Spleen (tissue), 11 donors: ENCODE measurements around the gene GPC4. TPM values are rescaled to one million over a fixed set of nuclear protein-coding genes. Genes with fewer than 3 reads are reported as not detected.

Source experiments
- DNase-seq: peaks from one replicate; pipeline ENCODE4 v3.0.0-alpha.2; 2020
- H3K27ac ChIP-seq, 8 donors: fragments of 200-600 bp; sonication (generic) in 7 of 8; 1 replicate in 4 of 8; 2 replicates in 4 of 8; pipeline versions ENCODE4 v1.5.0 to v1.8.0; 2016 to 2021; ENCODE audit warnings: inconsistent platforms in 4 of 8, mild to moderate bottlenecking in 4 of 8, moderate library complexity in 1 of 8
- H3K27me3 ChIP-seq, 7 donors: fragments of 200-600 bp; sonication (generic) in 6 of 7; replicated peaks in 1 of 7; 1 replicate in 4 of 7; 2 replicates in 3 of 7; pipeline versions ENCODE4 v1.5.0 to v1.8.0; 2016 to 2021; ENCODE audit warnings: inconsistent platforms in 3 of 7, mild to moderate bottlenecking in 1 of 7
- H3K36me3 ChIP-seq, 6 donors: fragments of 200-600 bp; sonication (generic) in 5 of 6; 1 replicate in 4 of 6; 2 replicates in 2 of 6; pipeline versions ENCODE4 v1.5.0 to v1.8.0; 2016 to 2021; ENCODE audit warnings: inconsistent platforms in 2 of 6
- H3K4me1 ChIP-seq, 6 donors: fragments of 200-600 bp; sonication (generic) in 5 of 6; 1 replicate in 3 of 6; 2 replicates in 3 of 6; pipeline versions ENCODE4 v1.5.0 to v1.8.0; 2016 to 2021; ENCODE audit warnings: inconsistent platforms in 3 of 6
- H3K4me3 ChIP-seq, 8 donors: fragments of 200-600 bp; sonication (generic) in 7 of 8; 1 replicate in 4 of 8; 2 replicates in 4 of 8; pipeline versions ENCODE4 v1.5.0 to v1.8.0; 2016 to 2021; ENCODE audit warnings: inconsistent platforms in 4 of 8, mild to moderate bottlenecking in 4 of 8, moderate library complexity in 2 of 8
- H3K9me3 ChIP-seq, 8 donors: fragments of 200-600 bp; sonication (generic) in 7 of 8; 1 replicate in 4 of 8; 2 replicates in 4 of 8; pipeline versions ENCODE4 v1.5.0 to v1.8.0; 2016 to 2021; ENCODE audit warnings: inconsistent platforms in 4 of 8
- CTCF ChIP-seq, 11 experiments: fragments of 200-600 bp in 7 of 11; fragments of 450-650 bp in 4 of 11; sonication (generic) in 4 of 11; IDR thresholded peaks in 8 of 11; conservative IDR thresholded peaks in 3 of 11; 1 replicate in 7 of 11; 2 replicates in 4 of 11; pipeline versions ENCODE4 v1.4.0 to v1.8.0; 2016 to 2021; ENCODE audit warnings: antibody characterized with exemption in 11 of 11, inconsistent platforms in 4 of 11, mild to moderate bottlenecking in 1 of 11
- POLR2A ChIP-seq, 3 donors: fragments of 450-650 bp; IDR thresholded peaks; one replicate each; pipeline ENCODE4 v1.5.1; 2017; ENCODE audit warnings: antibody characterized with exemption in 3 of 3, mild to moderate bottlenecking in 1 of 3
- POLR2AphosphoS5 ChIP-seq, 3 donors: sonication (generic); formaldehyde crosslinking; IDR thresholded peaks; one replicate each; pipeline ENCODE4 v1.5.1; 2017; ENCODE audit warnings: antibody characterized with exemption in 3 of 3
- WGBS, 5 donors: extraction: QIAGEN DNeasy Blood & Tissue Kit in 3 of 5; methylation state at CpG; one replicate each; pipeline versions ENCODE4 v1.1.5 to v1.1.7; 2013 to 2018; 5-methylcytosine and 5-hydroxymethylcytosine counted together
- intact Hi-C: fragments of 100-400 bp; cut with DNase I; formaldehyde crosslinking; loops from one replicate; pipeline ENCODE4 v1.15.0; 2023; ENCODE audit warnings: low total_unique reads
- polyA plus RNA-seq, 3 donors: library from polyadenylated mRNA; stranded (reverse); fragments of 200-250 nt; gene quantifications; one replicate each; pipeline ENCODE4 v1.2.1, GENCODE V29; 2013
- total RNA-seq, 7 donors: library from RNA; depleted of rRNA in 3 of 7; stranded (reverse); fragments of >200 nt in 3 of 7; fragmentation: NEBNext Ultra II Directional in 4 of 7; extraction: Animal tissue kit (Norgen Biotek cat#: 25700) in 4 of 7; gene quantifications; one replicate each; pipeline versions ENCODE4 v1.1.0 to v1.2.1, GENCODE V29; 2016 to 2021
- donor health status: healthy with polysubstance abuse.
- donor health status: DM: no; HTN: no; CAD: no; lungs with moderate emphysema.
- donor health status: DM: no; HTN: no; CAD: no.
- donor health status: Bipolar disorder and iron deficiency.
- donor health status: healthy.
- donor health status: DM: no; HTN: no; CAD: no.
- donor health status: DM: yes; HTN: yes; CAD: no.

The GPC4 gene
- total and polyA plus RNA-seq, 10 donors, result 0.70 to 17.7 (median 4.9) TPM

GRCh38 chrX:133302775-133303445 is 112.4 kb downstream of the GPC4 start:
- H3K36me3 ChIP-seq, result no peaks in the 10 kb centered on the region
- no peak for TF ChIP-seq CTCF (IDR thresholded peaks at IDR 0.05 in 8 of 11, conservative IDR thresholded peaks at IDR 0.05 in 3 of 11)
- no peak for TF ChIP-seq POLR2AphosphoS5 (IDR thresholded peaks at IDR 0.05)
- no peak for TF ChIP-seq POLR2A (IDR thresholded peaks at IDR 0.05)
- 83 to 93% (median 86%) methylated on average over 10 of the region's 10 CpGs for WGBS, 5 donors
- no peak overlapping the region for H3K4me3 ChIP-seq
- H3K27me3 ChIP-seq, result peaks cover 0 to 4% (median 0%) of the 10 kb centered on the region in 7 donors
- H3K27ac ChIP-seq, result no peak overlapping the region
- H3K4me1 ChIP-seq, result no peaks in the 10 kb centered on the region
- no peak for DNase-seq
- H3K9me3 ChIP-seq, result no peaks in the 10 kb centered on the region
- intact Hi-C loops, result no loop called here

- Histone ChIP-seq H3K9me3 (no peaks in the 10 kb centered on the region), H3K4me1 (no peaks in the 10 kb centered on the region), H3K36me3 (no peaks in the 10 kb centered on the region), H3K27me3 (peaks cover 0 to 7% (median 0%) of the 10 kb centered on the region in 7 donors), H3K27ac (no peak overlapping the region), H3K4me3 (no peak overlapping the region)
- TF ChIP-seq POLR2AphosphoS5 (IDR thresholded peaks at IDR 0.05) (no peak), CTCF (IDR thresholded peaks at IDR 0.05 in 8 of 11, conservative IDR thresholded peaks at IDR 0.05 in 3 of 11) (no peak), POLR2A (IDR thresholded peaks at IDR 0.05) (no peak)
- intact Hi-C loops, result no loop called here
- no peak for DNase-seq
Observed at GRCh38 chrX:133300591-133300990, 114.7 kb downstream of the GPC4 start.

GRCh38 chrX:133297284-133297683 is 118.0 kb downstream of the GPC4 start:
- intact Hi-C loops, result no loop called here
- no peak overlapping the region for H3K4me3 ChIP-seq
- H3K27me3 ChIP-seq, result peaks cover 0 to 7% (median 0%) of the 10 kb centered on the region in 7 donors
- no peaks in the 10 kb centered on the region for H3K4me1 ChIP-seq
- TF ChIP-seq POLR2AphosphoS5 (IDR thresholded peaks at IDR 0.05) (no peak), CTCF (IDR thresholded peaks at IDR 0.05 in 8 of 11, conservative IDR thresholded peaks at IDR 0.05 in 3 of 11) (no peak), POLR2A (IDR thresholded peaks at IDR 0.05) (no peak)
- DNase-seq, result no peak
- H3K36me3 ChIP-seq, result no peaks in the 10 kb centered on the region
- H3K9me3 ChIP-seq, result no peaks in the 10 kb centered on the region
- H3K27ac ChIP-seq, result no peak overlapping the region
- WGBS, 5 donors, result 67 to 94% (median 83%) methylated on average over 1 of the region's 1 CpG

GRCh38 chrX:133294126-133294525 is 121.2 kb downstream of the GPC4 start:
- no peak overlapping the region for H3K27ac ChIP-seq
- 19 to 51% (median 36%) methylated on average over 1 of the region's 1 CpG for WGBS, 5 donors
- TF ChIP-seq POLR2AphosphoS5 (IDR thresholded peaks at IDR 0.05) (no peak), CTCF (IDR thresholded peaks at IDR 0.05 in 8 of 11, conservative IDR thresholded peaks at IDR 0.05 in 3 of 11) (no peak), POLR2A (IDR thresholded peaks at IDR 0.05) (no peak)
- intact Hi-C loops, result no loop called here
- peaks cover 0 to 7% (median 0%) of the 10 kb centered on the region in 7 donors for H3K27me3 ChIP-seq
- no peak overlapping the region for H3K4me3 ChIP-seq
- H3K36me3 ChIP-seq, result no peaks in the 10 kb centered on the region
- peaks cover 0 to 5% (median 0%) of the 10 kb centered on the region in 8 donors for H3K9me3 ChIP-seq
- H3K4me1 ChIP-seq, result no peaks in the 10 kb centered on the region
- no peak for DNase-seq
